IMR-90 (cell line): ENCODE results near the gene RANBP10. TPM values are rescaled to one million over a fixed set of nuclear protein-coding genes. Genes with fewer than 3 reads are reported as not detected.

Experiments used
- ATAC-seq: fragments of 200-7000 bp; cut with Tn5 transposase; 2 replicates; pipeline ENCODE4 v1.9.1; 2020; ENCODE audit warnings: low read depth, mild to moderate bottlenecking, moderate library complexity
- BruUV-seq: library from RNA; stranded (reverse); fragments of 400-500 nt; replicated peaks from 2 replicates; lab custom pipeline; 2021; lab: Mats Ljungman, UMichigan
- CTCF ChIA-PET: fragments of 300-600 bp; formaldehyde crosslinking; extraction: SDS; loops from one replicate; lab custom pipeline; 2021; ENCODE audit warnings: antibody characterized with exemption; lab: Yijun Ruan, JAX
- POLR2A ChIA-PET: fragments of 300-600 bp; sonication (Branson Sonifier 250); formaldehyde crosslinking; loops from one replicate; lab custom pipeline; 2022; ENCODE audit warnings: antibody characterized with exemption; ENCODE audit not compliant: unreplicated experiment; lab: Charles Lee
- DNase-seq: peaks from one replicate; pipeline ENCODE4 v3.0.0; 2013
- H2AFZ ChIP-seq: replicated peaks from 2 replicates; pipeline ENCODE3; 2013; ENCODE audit warnings: low read length, mild to moderate bottlenecking; ENCODE audit not compliant: poor library complexity
- H2AK5ac ChIP-seq: 2 replicates; pipeline ENCODE4 v1.6.1; 2013; ENCODE audit warnings: low read depth, low read length, inconsistent platforms
- H2AK9ac ChIP-seq: replicated peaks from 2 replicates; pipeline ENCODE3; 2013; ENCODE audit warnings: mild to moderate bottlenecking, low read depth, low read length, moderate library complexity; ENCODE audit not compliant: poor library complexity
- H2BK120ac ChIP-seq: 2 replicates; pipeline ENCODE4 v1.6.1; 2013; ENCODE audit warnings: low read depth, low read length, inconsistent platforms
- H2BK15ac ChIP-seq: 3 replicates; pipeline ENCODE4 v1.6.1; 2013; ENCODE audit warnings: low read depth, low read length, inconsistent platforms
- H2BK20ac ChIP-seq: 2 replicates; pipeline ENCODE4 v1.6.1; 2013; ENCODE audit warnings: low read depth, mild to moderate bottlenecking, inconsistent platforms, low read length, moderate library complexity
- H2BK5ac ChIP-seq: 2 replicates; pipeline ENCODE4 v1.6.1; 2013; ENCODE audit warnings: mild to moderate bottlenecking, low read depth, low read length, inconsistent platforms; ENCODE audit not compliant: poor library complexity, severe bottlenecking
- H3K14ac ChIP-seq: replicated peaks from 2 replicates; pipeline ENCODE4 v1.6.1; 2013; ENCODE audit warnings: low read depth, low read length, inconsistent platforms
- H3K18ac ChIP-seq: 2 replicates; pipeline ENCODE4 v1.6.1; 2013; ENCODE audit warnings: low read depth, low read length, control low read depth
- H3K23ac ChIP-seq: 2 replicates; pipeline ENCODE4 v1.6.1; 2013; ENCODE audit warnings: low read depth, low read length, inconsistent platforms
- H3K27ac ChIP-seq: 2 replicates; pipeline ENCODE4 v1.5.1; 2013; ENCODE audit warnings: mild to moderate bottlenecking, control low read depth, low read length; ENCODE audit not compliant: insufficient read depth
- H3K27me3 ChIP-seq: 2 replicates; pipeline ENCODE4 v1.6.1; 2013; ENCODE audit warnings: low read length; ENCODE audit not compliant: control insufficient read depth, insufficient read depth
- H3K36me3 ChIP-seq: 2 replicates; pipeline ENCODE4 v1.6.1; 2013; ENCODE audit warnings: low read length, mixed read lengths; ENCODE audit not compliant: control insufficient read depth, insufficient read depth
- H3K4ac ChIP-seq: 2 replicates; pipeline ENCODE4 v1.6.1; 2013; ENCODE audit warnings: low read depth, low read length, inconsistent platforms
- H3K4me1 ChIP-seq: 2 replicates; pipeline ENCODE4 v1.6.1; 2013; ENCODE audit warnings: low read length, mixed read lengths; ENCODE audit not compliant: control insufficient read depth, insufficient read depth
- H3K4me2 ChIP-seq: 2 replicates; pipeline ENCODE4 v1.6.1; 2013; ENCODE audit warnings: low read depth, mild to moderate bottlenecking, control low read depth, low read length, moderate library complexity
- H3K4me3 ChIP-seq: 2 replicates; pipeline ENCODE4 v1.5.1; 2013; ENCODE audit warnings: low read depth, mild to moderate bottlenecking, control low read depth, low read length, moderate library complexity; ENCODE audit not compliant: insufficient read depth
- H3K56ac ChIP-seq: 2 replicates; pipeline ENCODE4 v1.6.1; 2013; ENCODE audit warnings: low read length, inconsistent platforms; ENCODE audit not compliant: insufficient read depth; ENCODE audit errors: extremely low read depth
- H3K79me1 ChIP-seq, 2 experiments: 2 replicates each; pipeline ENCODE4 v1.6.1; 2013; ENCODE audit warnings: low read length in 2 of 2, inconsistent platforms in 1 of 2, low read depth in 1 of 2
- H3K9ac ChIP-seq: 2 replicates; pipeline ENCODE4 v1.6.1; 2013; ENCODE audit warnings: low read depth, low read length, control low read depth
- H3K9me1 ChIP-seq: 2 replicates; pipeline ENCODE4 v1.6.1; 2013; ENCODE audit warnings: low read length, inconsistent platforms; ENCODE audit not compliant: insufficient read depth
- H3K9me3 ChIP-seq: 2 replicates; pipeline ENCODE4 v1.6.1; 2013; ENCODE audit warnings: low read length; ENCODE audit not compliant: control insufficient read depth, insufficient read depth
- H4K20me1 ChIP-seq: 2 replicates; pipeline ENCODE4 v1.6.1; 2013; ENCODE audit warnings: low read length, inconsistent platforms; ENCODE audit not compliant: insufficient read depth
- H4K5ac ChIP-seq: 2 replicates; pipeline ENCODE4 v1.6.1; 2013; ENCODE audit warnings: mild to moderate bottlenecking, low read depth, low read length, control low read depth
- H4K8ac ChIP-seq, 2 experiments: 2 replicates each; pipeline ENCODE4 v1.6.1; 2013; ENCODE audit warnings: low read depth in 2 of 2, low read length in 2 of 2, control low read depth in 1 of 2, inconsistent platforms in 1 of 2
- H4K91ac ChIP-seq: 2 replicates; pipeline ENCODE4 v1.6.1; 2013; ENCODE audit warnings: low read depth, low read length, inconsistent platforms; ENCODE audit not compliant: insufficient read depth
- CEBPB ChIP-seq: IDR thresholded peaks from 2 replicates; pipeline ENCODE4 v1.6.1; 2012; ENCODE audit warnings: low read depth, low read length, improper control_type of control experiment
- RCOR1 ChIP-seq: IDR thresholded peaks from 2 replicates; pipeline ENCODE4 v1.6.1; 2012; ENCODE audit warnings: mild to moderate bottlenecking, low read length, improper control_type of control experiment; ENCODE audit not compliant: insufficient replicate concordance
- WGBS, 2 experiments: methylation state at CpG; one replicate each; pipeline versions ENCODE4 v1.1.5 to v1.1.7; 2013; ENCODE audit warnings: missing lambda C conversion rate in 2 of 2; ENCODE audit not compliant: insufficient read length in 1 of 2; ENCODE audit errors: extremely low coverage in 2 of 2; 5-methylcytosine and 5-hydroxymethylcytosine counted together
- dilution Hi-C: fragments of 300-500 bp; cut with HindIII; formaldehyde crosslinking; loops from one replicate; pipeline ENCODE4 v1.14.3; 2018; ENCODE audit warnings: low sequenced_read_pairs; ENCODE audit not compliant: unreplicated experiment
- in situ Hi-C: fragments of 300-500 bp; cut with MboI; formaldehyde crosslinking; loops from 3 replicates; pipeline ENCODE4 v1.14.3; 2019; ENCODE audit warnings: low sequenced_read_pairs, inconsistent platforms, mixed read lengths
- intact Hi-C: fragments of 100-400 bp; cut with micrococcal nuclease; formaldehyde crosslinking; loops from 2 replicates; pipeline ENCODE4 v1.10.0; 2022
- polyA plus RNA-seq, 3 experiments: library from polyadenylated mRNA; depleted of rRNA; stranded (reverse); fragments of >200 nt; gene quantifications; 2 replicates each; pipeline ENCODE4 v1.2.3, GENCODE V29; 2012; ENCODE audit warnings: low replicate concordance in 1 of 3
- total RNA-seq: library from RNA; depleted of rRNA; stranded (reverse); fragments of >200 nt; gene quantifications from 2 replicates; pipeline ENCODE4 v1.2.3, GENCODE V29; 2012

Gene RANBP10
- total and polyA plus RNA-seq, 2 of the 4 experiments (the other 2 are of a cell fraction): 2.7 to 12.1 TPM

GRCh38 chr16:67822511-67822910 lies 16.2 kb upstream of the RANBP10 start:
- H3K4me1 ChIP-seq: no peaks in the 10 kb centered on the region
- 86% methylated on average over 1 of the region's 2 CpGs; no CpG with 5 or more reads in 1 of the 2 experiments for WGBS, 2 experiments
- H3K36me3 ChIP-seq: peaks cover 16% of the 10 kb centered on the region
- dilution Hi-C loops: no loop called here
- H2BK5ac ChIP-seq: no peak overlapping the region
- in situ Hi-C loops: no loop called here
- H4K91ac ChIP-seq: no peak overlapping the region
- H3K18ac ChIP-seq: no peak overlapping the region
- H3K27ac ChIP-seq: no peak overlapping the region
- peak; percentile 60 for DNase-seq
- POLR2A ChIA-PET: no interaction called here
- no peaks in the 10 kb centered on the region; the same call in 1 of the 2 replicates for H3K9me1 ChIP-seq
- H3K27me3 ChIP-seq: no peaks in the 10 kb centered on the region
- H2BK120ac ChIP-seq: no peak overlapping the region
- no peaks in the 10 kb centered on the region for H3K9me3 ChIP-seq
- no peak overlapping the region for H2BK20ac ChIP-seq
- CTCF ChIA-PET: no interaction called here
- H3K4me3 ChIP-seq: no peak overlapping the region
- H3K14ac ChIP-seq: no peak overlapping the region
- H2AK9ac ChIP-seq: no peak overlapping the region
- 0 out of 2 replicates have a peak, but pooled peaks have one; percentile 12 for TF ChIP-seq CEBPB
- TF ChIP-seq RCOR1: no peak
- H2BK15ac ChIP-seq: no peak overlapping the region
- ATAC-seq: peak; percentile 86
- H4K20me1 ChIP-seq: no peaks in the 10 kb centered on the region
- no peak overlapping the region for H3K4me2 ChIP-seq
- H3K79me1 ChIP-seq: no peaks in the 10 kb centered on the region
- no TSS peak for BruUV-seq
- no peak overlapping the region for H4K8ac ChIP-seq
- H2AK5ac ChIP-seq: no peak overlapping the region
- no peak overlapping the region for H4K5ac ChIP-seq
- H3K4ac ChIP-seq: no peak overlapping the region
- H3K9ac ChIP-seq: no peak overlapping the region
- no peak overlapping the region for H3K23ac ChIP-seq
- intact Hi-C loops: no loop called here
- no peak overlapping the region for H3K56ac ChIP-seq
- H2AFZ ChIP-seq: no peak overlapping the region
